Transverse colon (tissue), 4 donors: ENCODE measurements around the gene USP34. TPM values are rescaled to one million over a fixed set of nuclear protein-coding genes. Genes with fewer than 3 reads are reported as not detected.

Source experiments
- DNase-seq: peaks from one replicate; pipeline ENCODE4 v3.0.0-alpha.2; 2019
- H3K27ac ChIP-seq, 4 donors: fragments of 200-600 bp; sonication (generic); 2 replicates each; pipeline ENCODE4 v1.5.1; 2016 to 2018; ENCODE audit warnings: inconsistent platforms in 4 of 4
- H3K27me3 ChIP-seq: fragments of 200-600 bp; sonication (generic); 2 replicates; pipeline ENCODE4 v1.5.1; 2017; ENCODE audit warnings: inconsistent platforms
- H3K36me3 ChIP-seq, 4 donors: fragments of 200-600 bp; sonication (generic); 2 replicates each; pipeline ENCODE4 v1.5.1; 2017 to 2019; ENCODE audit warnings: inconsistent platforms in 4 of 4
- H3K4me1 ChIP-seq, 4 donors: fragments of 200-600 bp; sonication (generic); 2 replicates each; pipeline ENCODE4 v1.5.1; 2017 to 2020; ENCODE audit warnings: inconsistent platforms in 4 of 4
- H3K4me3 ChIP-seq, 4 donors: fragments of 200-600 bp; sonication (generic); 1 replicate in 1 of 4; 2 replicates in 3 of 4; pipeline versions ENCODE4 v1.5.1 to v1.6.1; 2017 to 2019; ENCODE audit warnings: inconsistent platforms in 4 of 4
- H3K9me3 ChIP-seq, 2 donors: fragments of 200-600 bp; sonication (generic); 2 replicates each; pipeline ENCODE4 v1.5.1; 2017 to 2019; ENCODE audit warnings: inconsistent platforms in 2 of 2
- CTCF ChIP-seq, 5 experiments: fragments of 200-600 bp in 3 of 5; fragments of 450-650 bp in 2 of 5; sonication (generic) in 3 of 5; IDR thresholded peaks; 1 replicate in 2 of 5; 2 replicates in 3 of 5; pipeline ENCODE4 v1.5.1; 2016 to 2017; ENCODE audit warnings: antibody characterized with exemption in 5 of 5, inconsistent platforms in 3 of 5, mild to moderate bottlenecking in 2 of 5, moderate library complexity in 1 of 5
- EP300 ChIP-seq: sonication (generic); formaldehyde crosslinking; IDR thresholded peaks from one replicate; pipeline ENCODE4 v1.6.1; 2017; ENCODE audit warnings: antibody characterized with exemption, low read depth
- POLR2A ChIP-seq: fragments of 450-650 bp; IDR thresholded peaks from one replicate; pipeline ENCODE4 v1.6.1; 2016; ENCODE audit warnings: antibody characterized with exemption, mild to moderate bottlenecking, moderate library complexity
- POLR2AphosphoS5 ChIP-seq, 3 donors: sonication (generic); formaldehyde crosslinking; IDR thresholded peaks; one replicate each; pipeline ENCODE4 v1.6.1; 2016; ENCODE audit warnings: antibody characterized with exemption in 3 of 3
- WGBS, 2 donors: methylation state at CpG; one replicate each; pipeline ENCODE4 v1.1.5; 2018; ENCODE audit warnings: low coverage in 1 of 2; 5-methylcytosine and 5-hydroxymethylcytosine counted together
- in situ Hi-C, 4 donors: fragments of 200-750 bp; cut with MboI; loops; one replicate each; pipeline versions ENCODE4 v1.15.0 to v1.15.1; 2017; ENCODE audit warnings: low sequenced_read_pairs in 3 of 4, low pct_ligation_motif_present in 1 of 4, low pct_unique_long_range_greater_than_20kb in 1 of 4
- intact Hi-C: fragments of 100-400 bp; cut with DNase I; formaldehyde crosslinking; loops from one replicate; pipeline ENCODE4 v1.15.1; 2023; ENCODE audit warnings: low total_unique reads
- total RNA-seq, 4 donors: library from RNA; depleted of rRNA; stranded (reverse); fragments of >200 nt; gene quantifications; one replicate each; pipeline ENCODE4 v1.1.0, GENCODE V29; 2016

USP34 gene
- total RNA-seq, 4 donors from 2014 or later = 103 to 181 (median 115) TPM

- DNase-seq = no peak
- in situ Hi-C loops = loop anchor here in 1 of 4 donors (25.0 kb wide), 1 partner anchor 219 kb away; no protein-coding TSS in a partner anchor
- Histone ChIP-seq H3K4me3 (no peak overlapping the region), H3K9me3 (no peaks in the 10 kb centered on the region), H3K27me3 (no peaks in the 10 kb centered on the region), H3K4me1 (peaks cover 0 to 43% (median 18%) of the 10 kb centered on the region in 4 donors), H3K27ac (peak overlapping the region in 1 of 4 donors; percentile 22), H3K36me3 (no peaks in the 10 kb centered on the region)
- intact Hi-C loops = no loop called here
- WGBS, 2 donors = 69 to 76% methylated on average over 6 to 7 of the region's 7 CpGs
- TF ChIP-seq POLR2AphosphoS5 (IDR thresholded peaks at IDR 0.05) (peak in 1 of 3 donors; percentile 43), CTCF (IDR thresholded peaks at IDR 0.05) (no peak), POLR2A (no peak)
Observed at GRCh38 chr2:61443342-61444041, 27.4 kb downstream of the USP34 start.

GRCh38 chr2:61439241-61440002 is 31.5 kb downstream of the USP34 start:
- no peak for DNase-seq
- H3K9me3 ChIP-seq = no peaks in the 10 kb centered on the region
- intact Hi-C loops (no loop called here), in situ Hi-C loops (loop anchor here in 1 of 4 donors (25.0 kb wide), 1 partner anchor 223 kb away; no protein-coding TSS in a partner anchor)
- H3K36me3 ChIP-seq = no peaks in the 10 kb centered on the region
- H3K4me1 ChIP-seq = peaks cover 0 to 69% (median 35%) of the 10 kb centered on the region in 4 donors
- no peak for TF ChIP-seq CTCF (IDR thresholded peaks at IDR 0.05)
- no peak for TF ChIP-seq POLR2AphosphoS5 (IDR thresholded peaks at IDR 0.05)
- no peak for TF ChIP-seq EP300
- no peak for TF ChIP-seq POLR2A
- no peak overlapping the region for H3K4me3 ChIP-seq
- WGBS, 2 donors = 81% methylated on average over 7 of the region's 7 CpGs; no CpG with 5 or more reads in 1 of the 2 donors
- H3K27me3 ChIP-seq = no peaks in the 10 kb centered on the region
- H3K27ac ChIP-seq = no peak overlapping the region

GRCh38 chr2:61438670-61439069 is 32.2 kb downstream of the USP34 start:
- Histone ChIP-seq H3K4me3 (no peak overlapping the region), H3K27me3 (no peaks in the 10 kb centered on the region), H3K27ac (no peak overlapping the region), H3K36me3 (no peaks in the 10 kb centered on the region), H3K4me1 (peaks cover 0 to 69% (median 37%) of the 10 kb centered on the region in 4 donors), H3K9me3 (no peaks in the 10 kb centered on the region)
- TF ChIP-seq EP300 (no peak), CTCF (IDR thresholded peaks at IDR 0.05) (no peak), POLR2A (no peak), POLR2AphosphoS5 (IDR thresholded peaks at IDR 0.05) (no peak)
- in situ Hi-C loops (loop anchor here in 1 of 4 donors (25.0 kb wide), 1 partner anchor 224 kb away; no protein-coding TSS in a partner anchor), intact Hi-C loops (no loop called here)
- no peak for DNase-seq

- TF ChIP-seq EP300 (no peak), POLR2AphosphoS5 (IDR thresholded peaks at IDR 0.05) (no peak), POLR2A (no peak), CTCF (IDR thresholded peaks at IDR 0.05) (no peak)
- peaks cover 0 to 76% (median 47%) of the 10 kb centered on the region in 4 donors for H3K4me1 ChIP-seq
- H3K4me3 ChIP-seq = no peak overlapping the region
- H3K27me3 ChIP-seq = no peaks in the 10 kb centered on the region
- H3K27ac ChIP-seq = no peak overlapping the region
- intact Hi-C loops = no loop called here
- H3K9me3 ChIP-seq = no peaks in the 10 kb centered on the region
- H3K36me3 ChIP-seq = no peaks in the 10 kb centered on the region
- no peak for DNase-seq
- in situ Hi-C loops = loop anchor here in 1 of 4 donors (25.0 kb wide), 1 partner anchor 225 kb away; no protein-coding TSS in a partner anchor
- 74 to 79% methylated on average over 3 to 4 of the region's 4 CpGs for WGBS, 2 donors
Observed at GRCh38 chr2:61437170-61437569, 33.7 kb downstream of the USP34 start.
